HG03097 (cell line): Measurements from ENCODE around the gene ENAH.

Experiments
- ATAC-seq: cut with Tn5 transposase; IDR thresholded peaks from one replicate; pipeline ENCODE4 v1.9.1; 2021; ENCODE audit not compliant: unreplicated experiment, low FRiP score

ENAH gene

GRCh38 chr1:225508538-225509375, 144.2 kb downstream of the ENAH start:
- no peak for ATAC-seq

GRCh38 chr1:225506727-225507126, 146.2 kb downstream of the ENAH start:
- ATAC-seq: no peak

GRCh38 chr1:225504776-225505175, 148.1 kb downstream of the ENAH start:
- no peak for ATAC-seq

GRCh38 chr1:225500624-225501192, 152.2 kb downstream of the ENAH start:
- ATAC-seq: no peak

GRCh38 chr1:225498549-225499136, 154.3 kb downstream of the ENAH start:
- ATAC-seq: no peak

- no peak for ATAC-seq
These were observed 158.0 kb downstream of the ENAH start for GRCh38 chr1:225494789-225495359.

- ATAC-seq: no peak
These were observed 159.2 kb downstream of the ENAH start for GRCh38 chr1:225493591-225494246.

- ATAC-seq: no peak
These were observed 164.2 kb downstream of the ENAH start for GRCh38 chr1:225488676-225489075.

GRCh38 chr1:225486856-225487255, 166.1 kb downstream of the ENAH start:
- ATAC-seq: no peak

GRCh38 chr1:225485991-225486530, 166.9 kb downstream of the ENAH start:
- ATAC-seq: no peak

- ATAC-seq: no peak
These were observed 167.7 kb downstream of the ENAH start for GRCh38 chr1:225485226-225485625.

GRCh38 chr1:225484657-225485214, 168.2 kb downstream of the ENAH start:
- ATAC-seq: no peak

GRCh38 chr1:225483818-225484656, 168.9 kb downstream of the ENAH start:
- ATAC-seq: no peak

GRCh38 chr1:225482421-225482950, 170.4 kb downstream of the ENAH start:
- no peak for ATAC-seq

GRCh38 chr1:225481738-225482137, 171.2 kb downstream of the ENAH start:
- no peak for ATAC-seq

- ATAC-seq: peak; percentile 55
These were observed 172.0 kb downstream of the ENAH start for GRCh38 chr1:225480825-225481434.

- ATAC-seq: no peak
These were observed 172.8 kb downstream of the ENAH start for GRCh38 chr1:225479996-225480720.

GRCh38 chr1:225479341-225479740, 173.6 kb downstream of the ENAH start:
- ATAC-seq: no peak
